Measurements from ENCODE around the gene ORC2. TPM values are rescaled to one million over a fixed set of nuclear protein-coding genes. Genes with fewer than 3 reads are reported as not detected.

Gene ORC2
- total RNA-seq, 1 experiment from 2014 or later: 15.6 TPM

- H3K36me3 ChIP-seq: peaks cover 40% of the 10 kb centered on the region
- H3K9me3 ChIP-seq: no peaks in the 10 kb centered on the region
- no peaks in the 10 kb centered on the region for H3K27me3 ChIP-seq
- no peak overlapping the region for H3K4me3 ChIP-seq
- DNase-seq: no peak
Measured at GRCh38 chr2:200950378-200950777, 13.1 kb downstream of the ORC2 start.

- Histone ChIP-seq H3K9me3 (no peaks in the 10 kb centered on the region), H3K36me3 (peaks cover 35% of the 10 kb centered on the region), H3K27me3 (no peaks in the 10 kb centered on the region), H3K4me3 (no peak overlapping the region)
- no peak for DNase-seq
Measured at GRCh38 chr2:200945395-200945729, 18.1 kb downstream of the ORC2 start.

- no peaks in the 10 kb centered on the region for H3K27me3 ChIP-seq
- H3K9me3 ChIP-seq: no peaks in the 10 kb centered on the region
- DNase-seq: peak; percentile 86
- H3K36me3 ChIP-seq: peaks cover 39% of the 10 kb centered on the region
- no peak overlapping the region for H3K4me3 ChIP-seq
Measured at GRCh38 chr2:200944467-200945394, 18.7 kb downstream of the ORC2 start.

GRCh38 chr2:200943527-200944105 is 19.8 kb downstream of the ORC2 start:
- Histone ChIP-seq H3K36me3 (peaks cover 36% of the 10 kb centered on the region), H3K9me3 (no peaks in the 10 kb centered on the region), H3K27me3 (no peaks in the 10 kb centered on the region), H3K4me3 (no peak overlapping the region)
- DNase-seq: no peak

- Histone ChIP-seq H3K4me3 (no peak overlapping the region), H3K27me3 (no peaks in the 10 kb centered on the region), H3K36me3 (peaks cover 53% of the 10 kb centered on the region), H3K9me3 (no peaks in the 10 kb centered on the region)
- no peak for DNase-seq
Measured at GRCh38 chr2:200939832-200940231, 23.6 kb downstream of the ORC2 start.

- Histone ChIP-seq H3K9me3 (no peaks in the 10 kb centered on the region), H3K27me3 (no peaks in the 10 kb centered on the region), H3K36me3 (peaks cover 60% of the 10 kb centered on the region), H3K4me3 (no peak overlapping the region)
- DNase-seq: no peak
Measured at GRCh38 chr2:200930947-200931626, 32.4 kb downstream of the ORC2 start.

- no peak overlapping the region for H3K4me3 ChIP-seq
- no peak for DNase-seq
- no peaks in the 10 kb centered on the region for H3K9me3 ChIP-seq
- no peaks in the 10 kb centered on the region for H3K27me3 ChIP-seq
- H3K36me3 ChIP-seq: peaks cover 52% of the 10 kb centered on the region
Measured at GRCh38 chr2:200929334-200930249, 33.9 kb downstream of the ORC2 start.

- Histone ChIP-seq H3K4me3 (no peak overlapping the region), H3K27me3 (no peaks in the 10 kb centered on the region), H3K36me3 (peaks cover 40% of the 10 kb centered on the region), H3K9me3 (no peaks in the 10 kb centered on the region)
- DNase-seq: no peak
Measured at GRCh38 chr2:200922439-200922838, 41.0 kb downstream of the ORC2 start.

GRCh38 chr2:200913654-200914053 is 49.8 kb downstream of the ORC2 start:
- no peaks in the 10 kb centered on the region for H3K9me3 ChIP-seq
- DNase-seq: peak; percentile 9
- H3K27me3 ChIP-seq: no peaks in the 10 kb centered on the region
- no peak overlapping the region for H3K4me3 ChIP-seq
- H3K36me3 ChIP-seq: peaks cover 46% of the 10 kb centered on the region

- no peaks in the 10 kb centered on the region for H3K9me3 ChIP-seq
- DNase-seq: no peak
- H3K4me3 ChIP-seq: no peak overlapping the region
- H3K36me3 ChIP-seq: peaks cover 48% of the 10 kb centered on the region
- no peaks in the 10 kb centered on the region for H3K27me3 ChIP-seq
Measured at GRCh38 chr2:200909958-200910357, 53.5 kb downstream of the ORC2 start.

GRCh38 chr2:200905618-200906296 is 57.7 kb downstream of the ORC2 start:
- peak; percentile 67 for DNase-seq
- no peaks in the 10 kb centered on the region for H3K27me3 ChIP-seq
- H3K9me3 ChIP-seq: no peaks in the 10 kb centered on the region
- H3K4me3 ChIP-seq: no peak overlapping the region
- H3K36me3 ChIP-seq: peaks cover 35% of the 10 kb centered on the region

GRCh38 chr2:200901459-200902072 is 61.9 kb downstream of the ORC2 start:
- peak; percentile 60 for DNase-seq
- peaks cover 43% of the 10 kb centered on the region for H3K36me3 ChIP-seq
- H3K27me3 ChIP-seq: no peaks in the 10 kb centered on the region
- no peaks in the 10 kb centered on the region for H3K9me3 ChIP-seq
- no peak overlapping the region for H3K4me3 ChIP-seq

- no peak overlapping the region for H3K4me3 ChIP-seq
- no peaks in the 10 kb centered on the region for H3K9me3 ChIP-seq
- H3K27me3 ChIP-seq: no peaks in the 10 kb centered on the region
- H3K36me3 ChIP-seq: peaks cover 50% of the 10 kb centered on the region
- no peak for DNase-seq
Measured at GRCh38 chr2:200899482-200899881, 64.0 kb downstream of the ORC2 start.

- H3K27me3 ChIP-seq: no peaks in the 10 kb centered on the region
- peak within 1 kb of the TSS; percentile 85 for H3K4me3 ChIP-seq
- H3K9me3 ChIP-seq: no peaks in the 10 kb centered on the region
- DNase-seq: peak; percentile 98
- H3K36me3 ChIP-seq: peaks cover 21% of the 10 kb centered on the region
Measured at GRCh38 chr2:200888704-200889625, 74.5 kb downstream of the ORC2 start, which contains the start of the genes NIF3L1 and PPIL3. Gene NIF3L1 (plus strand): TSS chr2:200889371. CDS start chr2:200891944, 2,573 bp downstream. Gene PPIL3 (minus strand): TSS chr2:200889077. CDS start chr2:200887615, 1,462 bp downstream.
